Suppressor macrophage treated with lipopolysaccharide for 1 hour (primary cell): ENCODE results near the gene ZNF547.

Experiments
- DNase-seq, 3 donors: peaks; one replicate each; pipeline ENCODE4 v3.0.0-alpha.2; 2020 to 2022

ZNF547 gene

DNA sequence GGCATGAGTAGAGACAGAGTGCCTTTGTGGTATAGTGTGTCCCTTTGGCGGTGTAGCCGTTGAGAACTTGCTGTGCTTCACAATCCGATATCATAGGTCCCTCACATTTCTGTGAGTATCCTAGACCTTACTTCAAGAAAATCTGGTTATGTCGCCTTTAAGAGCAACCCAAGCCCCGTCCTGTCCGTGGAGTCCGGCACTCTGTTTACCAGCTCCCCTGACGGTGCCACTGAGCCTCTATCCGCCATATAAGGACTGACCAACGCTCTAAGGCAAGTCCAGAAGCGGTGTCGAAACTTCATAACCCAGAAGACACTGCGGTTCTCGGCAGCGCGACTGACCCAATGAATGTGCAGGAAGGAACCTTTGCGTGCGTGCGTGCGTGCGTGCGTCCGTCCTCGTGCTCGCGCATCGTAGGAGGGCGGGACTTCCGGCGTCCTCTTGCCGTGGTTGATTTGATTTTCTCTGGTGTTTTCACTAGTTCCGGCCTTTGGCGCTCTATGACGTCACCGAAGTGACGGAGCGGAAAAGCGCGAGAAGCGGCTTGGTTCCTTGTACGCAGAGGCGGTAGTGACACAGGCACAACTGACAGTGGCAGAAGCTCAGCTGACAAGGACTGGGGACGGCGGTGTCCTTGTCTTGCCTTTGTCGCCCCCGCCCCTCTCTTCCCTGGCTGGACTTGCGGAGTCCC, at the start of gene ZNF547, which contains the start of gene TRAPPC2B:
Gene ZNF547, plus strand, starts transcription at position 555 of the 691 bp plus-strand sequence. CDS start 5,005 bp downstream, outside the sequence.
Gene TRAPPC2B, plus strand, starts transcription at position 555 of the 691 bp plus-strand sequence. CDS start 1,283 bp downstream, outside the sequence.
- peak; percentile 99 to 100 (median 100) for DNase-seq

GRCh38 chr19:57314146-57314545, 49.2 kb upstream of the ZNF547 start:
- no peak for DNase-seq

DNA sequence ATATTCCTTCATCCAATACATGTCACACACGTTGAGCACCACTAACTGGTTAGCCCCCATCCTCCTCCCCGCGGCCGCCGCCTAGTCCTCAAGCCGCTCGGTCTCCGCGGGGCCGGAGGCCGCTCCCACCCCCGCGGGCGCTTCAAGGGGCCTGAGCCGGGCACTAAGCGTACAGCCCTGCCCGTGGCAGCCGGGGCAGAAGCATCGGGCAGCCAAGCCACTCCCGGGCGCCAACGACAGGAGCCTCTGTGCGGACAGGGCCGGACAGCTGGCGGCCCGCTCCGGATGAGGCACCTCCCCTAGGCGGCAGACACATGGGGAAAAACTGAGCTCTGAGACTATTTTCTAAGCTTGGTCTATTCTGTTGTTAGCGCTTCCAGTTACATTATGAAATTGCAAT, 45.8 kb upstream of the ZNF547 start:
- DNase-seq: no peak

DNA sequence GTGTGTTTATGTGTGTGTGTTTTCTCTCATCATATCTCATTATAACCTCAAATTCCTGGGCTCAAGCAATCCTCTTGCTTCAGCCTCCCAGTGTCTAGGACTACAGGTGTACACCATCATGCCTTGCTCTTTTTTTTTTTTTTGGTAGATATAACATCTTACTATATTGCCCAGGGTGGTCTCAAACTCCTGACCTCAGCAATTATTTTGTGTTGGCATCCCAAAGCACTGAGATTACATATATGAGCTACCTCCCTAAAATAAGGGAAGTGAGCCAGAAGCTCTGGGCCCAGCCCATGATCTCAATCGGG, 43.5 kb upstream of the ZNF547 start:
- DNase-seq: no peak

- peak; percentile 97 to 99 (median 98) for DNase-seq
Measured at GRCh38 chr19:57320180-57321084, 42.9 kb upstream of the ZNF547 start, which contains the start of gene ZNF543. TSS of gene ZNF543 (plus strand) at chr19:57320472. CDS start at chr19:57320854, 382 bp downstream.

GRCh38 chr19:57321116-57321515, 42.2 kb upstream of the ZNF547 start:
- peak in 1 of 3 donors; percentile 9 for DNase-seq

DNA sequence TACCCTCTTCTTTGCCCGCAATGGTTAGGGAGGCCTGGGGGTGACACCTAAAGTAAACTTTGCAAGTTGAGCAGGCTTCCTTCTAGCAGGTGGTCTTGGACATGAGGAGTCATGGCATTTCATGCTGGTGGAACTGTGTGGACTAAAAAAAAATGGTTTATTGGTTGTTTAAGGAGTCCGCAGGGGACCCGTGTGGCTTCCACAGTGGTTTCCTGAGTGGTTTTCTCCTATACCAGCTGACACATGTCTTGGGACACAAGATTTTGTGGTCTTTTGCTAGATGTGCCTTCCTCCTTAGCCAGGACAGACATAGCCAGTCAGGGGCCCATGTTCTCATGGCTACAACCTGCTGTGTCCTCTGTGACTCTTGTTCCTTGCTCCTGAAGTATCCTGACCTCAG, 41.6 kb upstream of the ZNF547 start:
- DNase-seq: no peak

DNA sequence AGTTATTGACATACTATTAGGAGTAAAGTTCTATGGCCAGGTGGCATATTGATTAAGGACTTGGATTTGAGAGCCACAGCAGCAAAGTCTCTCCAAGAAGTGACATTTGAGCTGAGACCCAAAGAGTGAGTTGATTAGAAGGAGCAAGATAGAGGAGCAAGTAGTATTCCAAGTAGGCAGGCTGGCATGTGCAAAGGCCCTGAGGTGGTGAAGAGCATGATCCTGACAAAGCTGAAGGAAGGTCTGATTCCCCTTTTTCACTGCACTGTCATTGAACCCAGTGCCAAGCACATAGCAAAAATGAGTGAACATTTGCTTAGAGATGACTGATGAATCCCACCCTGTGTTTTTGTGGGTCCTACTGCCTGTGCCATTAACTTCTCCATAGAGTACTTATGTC, 38.4 kb upstream of the ZNF547 start:
- no peak for DNase-seq

DNA sequence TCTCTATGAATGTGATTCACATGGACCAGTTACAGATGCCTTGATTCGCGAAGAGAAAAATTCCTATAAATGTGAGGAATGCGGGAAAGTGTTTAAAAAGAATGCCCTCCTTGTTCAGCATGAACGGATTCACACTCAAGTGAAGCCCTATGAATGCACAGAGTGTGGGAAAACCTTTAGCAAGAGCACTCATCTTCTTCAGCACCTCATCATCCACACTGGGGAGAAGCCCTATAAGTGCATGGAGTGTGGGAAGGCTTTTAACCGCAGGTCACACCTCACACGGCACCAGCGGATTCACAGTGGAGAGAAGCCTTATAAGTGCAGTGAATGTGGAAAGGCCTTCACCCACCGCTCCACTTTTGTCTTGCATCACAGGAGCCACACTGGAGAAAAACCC, 35.4 kb upstream of the ZNF547 start:
- DNase-seq: no peak

- no peak for DNase-seq
Measured at GRCh38 chr19:57334191-57334590, 29.2 kb upstream of the ZNF547 start.

GRCh38 chr19:57338877-57339276, 24.5 kb upstream of the ZNF547 start:
- DNase-seq: no peak

DNA sequence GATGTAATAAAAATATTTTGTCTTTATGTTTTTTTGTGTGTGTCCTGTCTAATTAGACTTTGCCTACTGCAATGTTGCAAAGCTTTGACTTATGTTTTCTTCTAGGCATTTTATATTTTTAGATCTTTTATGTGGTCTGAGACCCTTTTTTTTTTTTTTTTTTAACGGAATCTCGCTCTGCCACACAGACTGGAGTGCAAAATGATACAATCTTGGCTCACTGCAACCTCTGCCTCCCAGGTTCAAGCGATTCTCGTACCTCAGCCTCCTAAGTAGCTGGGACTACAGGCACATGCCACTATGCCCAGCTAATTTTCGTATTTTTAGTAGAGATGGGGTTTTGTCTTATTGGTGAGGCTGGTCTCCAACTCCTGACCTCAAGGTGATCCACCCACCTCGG, 20.8 kb upstream of the ZNF547 start:
- no peak for DNase-seq

DNA sequence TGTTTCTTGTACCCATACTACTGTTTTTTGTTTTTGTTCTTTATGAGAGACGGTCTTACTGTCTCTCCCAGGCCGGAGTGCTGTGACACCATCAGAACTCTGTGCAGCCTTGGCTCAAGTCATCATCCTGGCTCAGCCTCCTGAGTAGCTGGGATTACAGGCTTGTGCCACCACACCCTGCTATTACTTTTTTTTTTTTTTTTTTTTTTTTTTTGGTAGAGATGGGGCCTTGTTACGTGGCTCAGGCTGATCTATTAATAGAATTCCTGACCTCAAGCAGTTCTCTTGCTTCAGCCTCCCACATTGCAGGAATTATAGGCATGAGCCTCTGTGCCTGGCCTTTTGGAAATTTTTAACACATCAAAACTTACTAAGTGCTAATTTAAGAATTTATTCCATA, 15.2 kb upstream of the ZNF547 start:
- no peak for DNase-seq

DNA sequence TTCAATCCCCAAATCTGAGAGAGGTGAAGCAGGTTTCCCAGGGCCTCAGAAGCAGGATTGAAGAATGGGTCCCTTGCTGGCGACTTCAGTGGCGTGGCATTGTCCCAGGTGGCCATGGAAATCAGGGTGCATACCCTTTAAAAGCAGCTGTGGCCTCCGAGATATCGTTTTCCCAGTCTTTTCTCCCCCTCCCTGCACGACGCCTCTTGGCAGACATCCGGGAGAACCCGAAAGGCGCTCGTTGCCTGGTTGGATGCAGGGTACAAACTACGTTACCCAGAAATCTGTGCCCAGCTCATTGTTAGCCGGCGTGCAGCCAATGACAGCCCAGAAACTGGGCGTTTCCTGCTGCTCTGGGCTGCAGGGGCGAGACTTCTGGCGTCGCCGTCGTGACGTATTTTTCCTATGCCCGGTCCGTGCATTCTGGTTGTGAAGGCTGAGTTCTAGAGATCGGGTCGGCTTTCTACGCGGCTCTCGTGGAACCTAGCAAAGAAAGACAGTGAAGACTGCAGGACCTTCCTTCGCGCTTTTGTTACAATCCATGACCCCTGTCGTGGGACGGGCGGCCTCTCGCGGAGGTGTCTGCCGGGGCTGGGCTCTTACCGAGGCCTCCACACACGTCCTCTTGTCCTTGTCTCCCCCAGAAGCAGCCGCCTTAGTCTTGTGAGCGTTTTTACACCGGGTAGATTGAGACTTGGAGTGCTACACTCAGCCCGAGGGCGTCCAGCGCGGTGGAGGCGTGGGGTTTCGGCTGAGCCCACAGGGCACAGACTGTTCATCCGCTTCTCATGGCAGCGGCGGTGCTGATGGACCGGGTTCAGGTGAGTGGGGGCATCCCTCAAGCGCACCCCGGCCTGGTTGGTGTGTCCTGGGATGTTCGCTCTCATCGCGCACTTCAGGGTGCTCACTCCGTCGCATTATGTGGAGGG, 12.2 kb upstream of the ZNF547 start, which contains the start of gene ZNF304:
Gene ZNF304, plus strand, starts transcription at position 395 of the 929 bp plus-strand sequence. Its CDS starts 394 bp downstream, at position 789.
- peak; percentile 92 to 94 (median 94) for DNase-seq

- no peak for DNase-seq
Measured at GRCh38 chr19:57351867-57352266, 11.5 kb upstream of the ZNF547 start.

- DNase-seq: no peak
Measured at GRCh38 chr19:57355916-57356315, 7.4 kb upstream of the ZNF547 start.

- no peak for DNase-seq
Measured at GRCh38 chr19:57357406-57357805, 5.9 kb upstream of the ZNF547 start.

GRCh38 chr19:57359300-57359699, 4.1 kb upstream of the ZNF547 start:
- DNase-seq: no peak

GRCh38 chr19:57362419-57362818, 932 bp upstream of the ZNF547 start:
- DNase-seq: no peak

DNA sequence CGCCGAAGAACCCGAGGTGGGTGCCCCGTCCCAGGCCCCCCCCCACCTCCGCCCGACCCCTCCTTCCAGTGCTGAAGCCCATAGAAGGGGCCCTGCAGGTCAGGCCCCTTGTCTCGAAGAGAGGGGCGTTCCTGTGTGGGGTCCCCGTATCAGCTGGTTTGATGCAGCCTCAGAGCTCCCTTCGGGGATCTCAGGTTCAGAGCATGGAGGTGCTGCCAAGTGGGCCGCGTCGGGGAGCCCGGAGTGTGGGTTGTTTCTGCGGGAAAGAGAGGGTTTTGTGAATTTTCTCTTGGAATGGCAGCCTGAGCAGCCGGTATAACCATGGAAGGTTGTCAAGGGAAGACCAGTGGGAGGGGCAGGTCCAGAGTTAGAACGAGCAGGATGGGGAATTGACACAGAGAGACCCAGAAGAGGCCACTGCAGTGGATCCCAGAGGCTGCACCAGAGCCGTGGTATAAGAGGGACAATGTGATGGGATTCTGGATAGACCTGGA, 384 bp downstream of the ZNF547 start:
- peak in 2 of 3 donors; percentile 3 to 18 for DNase-seq

DNA sequence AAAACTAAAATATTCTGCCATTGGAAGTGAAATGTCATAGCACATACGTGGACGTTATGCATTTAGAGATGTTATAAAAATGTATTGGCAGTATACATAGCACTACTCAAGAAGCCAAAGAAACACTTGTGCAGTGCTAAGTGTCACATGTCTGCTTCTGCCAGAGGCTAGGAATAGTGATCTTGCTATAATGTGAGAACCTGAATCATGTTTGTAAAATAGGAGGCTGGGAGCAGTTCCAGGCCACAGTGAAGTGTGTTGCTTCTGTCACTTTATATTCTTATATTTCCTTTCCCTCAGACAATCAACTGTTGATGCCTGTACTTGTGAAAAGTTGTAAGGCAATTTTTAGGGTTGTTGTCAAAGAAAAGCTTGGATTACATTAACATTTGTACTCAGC, 3.4 kb downstream of the ZNF547 start:
- no peak for DNase-seq

DNA sequence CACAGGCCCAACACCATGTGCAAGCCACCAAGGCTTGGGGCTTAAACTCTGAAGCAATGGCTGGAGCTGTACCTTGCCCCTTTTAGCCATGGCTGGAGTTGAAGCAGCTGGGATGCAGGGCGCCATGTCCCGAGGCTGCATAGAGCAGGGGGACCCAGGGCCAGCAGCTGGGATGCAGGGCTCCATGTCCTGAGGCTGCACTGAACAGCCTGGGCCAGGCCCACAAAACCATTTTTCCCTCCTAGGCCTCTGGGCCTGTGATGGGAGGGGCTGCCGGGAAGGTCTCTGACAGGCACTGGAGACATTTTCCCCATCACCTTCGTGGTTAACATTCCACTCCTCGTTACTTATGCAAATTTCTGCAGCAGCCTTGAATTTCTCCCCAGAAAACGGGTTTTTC, 10.8 kb downstream of the ZNF547 start:
- no peak for DNase-seq
